ENCODE results near the gene MRPL34. TPM values are rescaled to one million over a fixed set of nuclear protein-coding genes. Genes with fewer than 3 reads are reported as not detected.

MRPL34 gene
- polyA plus RNA-seq, 1 of the 3 experiments (the other 2 are of a cell fraction): 72.9 TPM

GRCh38 chr19:17282488-17283125 is 23.1 kb upstream of the MRPL34 start:
- H3K9ac ChIP-seq: no peak overlapping the region
- 18% methylated on average over 20 of the region's 45 CpGs for WGBS (ENCODE audit: low lambda C conversion rate)
- H3K9me2 ChIP-seq: no peaks in the 10 kb centered on the region
- TF ChIP-seq TAF1 (IDR thresholded peaks at IDR 0.05; ENCODE audit: borderline replicate concordance, low read depth, low read length) (no peak), TEAD4 (IDR thresholded peaks at IDR 0.05; ENCODE audit: borderline replicate concordance, insufficient read depth) (no peak), RCOR1 (IDR thresholded peaks at IDR 0.05; ENCODE audit: low read length) (0 out of 2 replicates have a peak, but pooled peaks have one; percentile 8), SMC3 (IDR thresholded peaks at IDR 0.05; ENCODE audit: low read depth, low read length) (peak; percentile 88), IRF3 (IDR thresholded peaks at IDR 0.05; ENCODE audit: low read depth, low read length) (no peak), EP300 (IDR thresholded peaks at IDR 0.05; ENCODE audit: borderline replicate concordance in 1 of 2, low read depth in 1 of 2, low read length in 1 of 2) (peak; percentile 17 to 23; a peak in 1 of 4 replicates), CTCF (IDR thresholded peaks at IDR 0.05) (peak; percentile 84), PBX3 (IDR thresholded peaks at IDR 0.05) (no peak), USF2 (IDR thresholded peaks at IDR 0.05; ENCODE audit: borderline replicate concordance, low read depth, low read length) (no peak), SIN3A (IDR thresholded peaks at IDR 0.05; ENCODE audit: borderline replicate concordance, low read depth, low read length) (peak; percentile 59; the same call in 1 of the 2 replicates), GABPA (IDR thresholded peaks at IDR 0.05; ENCODE audit: low read depth) (no peak), TCF12 (IDR thresholded peaks at IDR 0.05) (no peak), MXI1 (IDR thresholded peaks at IDR 0.05; ENCODE audit: low read depth, low read length) (peak; percentile 73), JUND (IDR thresholded peaks at IDR 0.05) (no peak), MAX (IDR thresholded peaks at IDR 0.05; ENCODE audit: low read depth) (peak; percentile 91), RAD21 (IDR thresholded peaks at IDR 0.05; ENCODE audit: low read length) (peak; percentile 89), ELF1 (IDR thresholded peaks at IDR 0.05) (no peak), CHD2 (IDR thresholded peaks at IDR 0.05; ENCODE audit: low read length, partially characterized antibody) (peak; percentile 23), NRF1 (IDR thresholded peaks at IDR 0.05; ENCODE audit: low read depth, low read length) (peak; percentile 51)
- DNase-seq: peak; percentile 94
- H3K27me3 ChIP-seq (ENCODE audit: insufficient read depth): no peaks in the 10 kb centered on the region
- peaks cover 0 to 2% of the 10 kb centered on the region in 2 experiments; a peak in 1 of 4 replicates for H3K4me1 ChIP-seq (ENCODE audit: control insufficient read depth in 1 of 2, insufficient read depth in 2 of 2, low read depth in 1 of 2, low read length in 1 of 2)
- peak overlapping the region; percentile 93 for H3K4me2 ChIP-seq
- peak overlapping the region; percentile 36 to 62 for H3K4me3 ChIP-seq (ENCODE audit: low read depth in 2 of 2, low read length in 1 of 2)
- peak overlapping the region; percentile 86 for H2AFZ ChIP-seq (ENCODE audit: low read depth)
- H3K9me3 ChIP-seq: no peaks in the 10 kb centered on the region
- H3F3A ChIP-seq (replicated peaks; ENCODE audit: insufficient read depth): peaks cover 19% of the 10 kb centered on the region
- CTCF ChIA-PET: interaction anchor here (0.6 to 4.6 kb wide), 29 partner anchors 10 to 510 kb away, joined by 3 to 35 read pairs (median 4); partner anchors contain the start of genes ABHD8, MRPL34, USE1 and USHBP1
- POLR2A ChIA-PET: interaction anchor here (0.6 to 3.5 kb wide), 7 partner anchors 10 to 623 kb away, joined by 3 to 16 read pairs (median 3); partner anchors contain the start of genes BABAM1, OCEL1, SMIM7 and USE1
- peak overlapping the region in 1 of 2 experiments; percentile 17; a peak in 1 of 4 replicates for H3K27ac ChIP-seq (ENCODE audit: low read depth in 2 of 2, low read length in 1 of 2)
- no peaks in the 10 kb centered on the region for H4K20me1 ChIP-seq (ENCODE audit: insufficient read depth)
- H3K79me2 ChIP-seq (ENCODE audit: insufficient read depth): no peaks in the 10 kb centered on the region
- H3K36me3 ChIP-seq (replicated peaks in 1 of 2; ENCODE audit: control insufficient read depth in 1 of 2, insufficient read depth in 2 of 2, low read length in 1 of 2): no peaks in the 10 kb centered on the region

All from SK-N-SH (cell line).